Right ventricle myocardium superior (tissue), 1 donor: ENCODE measurements around the gene EYS. TPM values are rescaled to one million over a fixed set of nuclear protein-coding genes. Genes with fewer than 3 reads are reported as not detected.

ENCODE experiments used
- ATAC-seq: fragments of 200-7000 bp; cut with Tn5 transposase; one replicate; pipeline ENCODE4 v1.9.1; 2020; ENCODE audit warnings: mild to moderate bottlenecking; ENCODE audit not compliant: poor library complexity
- DNase-seq: peaks from one replicate; pipeline ENCODE4 v3.0.0-alpha.2; 2020
- intact Hi-C: fragments of 100-400 bp; cut with DNase I; formaldehyde crosslinking; loops from one replicate; pipeline ENCODE4 v1.11.2; 2022
- total RNA-seq: library from RNA; stranded (reverse); fragmentation: NEBNext Ultra II Directional; extraction: Animal tissue kit (Norgen Biotek cat#: 25700); gene quantifications from one replicate; pipeline ENCODE4 v1.2.1, GENCODE V29; 2021
- donor health status: DM: no; HTN: yes; CAD: no; lungs with severe emphysema.

EYS gene
- total RNA-seq, 1 donor from 2014 or later: not detected

GRCh38 chr6:64225503-64225902 lies 1481.5 kb downstream of the EYS start:
- intact Hi-C loops: no loop called here
- ATAC-seq (no peak), DNase-seq (no peak)

DNA sequence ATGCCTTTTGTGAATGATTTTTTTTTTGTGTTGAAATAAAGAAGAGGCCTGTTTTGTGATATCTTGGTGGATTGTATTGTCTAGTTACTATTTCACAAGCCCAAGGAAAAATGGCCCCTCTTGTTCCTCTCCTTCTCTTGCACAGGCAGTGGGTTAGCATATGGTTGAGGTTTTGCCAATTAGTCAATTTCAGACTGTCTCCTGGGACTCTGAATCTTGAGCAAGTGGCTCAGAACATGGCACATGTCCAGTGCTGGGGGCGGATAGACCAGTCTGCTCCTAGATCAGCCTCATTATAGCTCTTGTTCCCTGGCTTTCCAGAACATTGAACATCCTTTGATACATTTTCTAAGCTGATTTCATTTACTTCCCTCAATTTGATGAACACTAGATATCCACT lies 1482.2 kb downstream of the EYS start:
- DNase-seq (peak; percentile 58), ATAC-seq (peak; percentile 71)
- intact Hi-C loops: no loop called here

DNA sequence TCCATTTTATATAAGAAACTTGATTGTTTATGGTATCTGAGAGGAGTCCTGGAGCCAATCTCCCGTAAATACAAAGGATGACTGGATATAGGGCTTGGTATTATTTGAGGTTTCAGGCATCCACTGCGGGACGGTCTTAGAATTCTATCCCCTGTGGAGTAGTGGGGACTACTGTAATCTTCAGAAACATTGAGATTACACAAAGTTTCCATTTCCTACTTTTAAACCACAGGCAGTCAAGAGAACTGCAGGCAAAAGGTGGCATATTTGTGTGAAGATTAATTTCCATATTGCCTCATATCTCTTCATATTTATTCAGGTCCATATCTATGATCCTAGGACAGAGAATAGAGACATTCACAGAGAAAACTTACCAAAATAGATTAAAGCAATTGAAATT lies 1485.2 kb downstream of the EYS start:
- DNase-seq (no peak), ATAC-seq (no peak)
- intact Hi-C loops: no loop called here

GRCh38 chr6:64220801-64221200 lies 1486.2 kb downstream of the EYS start:
- DNase-seq: no peak

GRCh38 chr6:64217721-64218620 lies 1489.1 kb downstream of the EYS start:
- DNase-seq (no peak), ATAC-seq (no peak)
- intact Hi-C loops: no loop called here

More at GRCh38 chr6:64220801-64221200, 1486.2 kb downstream of the EYS start:
- intact Hi-C loops: no loop called here
- no peak for ATAC-seq

DNA sequence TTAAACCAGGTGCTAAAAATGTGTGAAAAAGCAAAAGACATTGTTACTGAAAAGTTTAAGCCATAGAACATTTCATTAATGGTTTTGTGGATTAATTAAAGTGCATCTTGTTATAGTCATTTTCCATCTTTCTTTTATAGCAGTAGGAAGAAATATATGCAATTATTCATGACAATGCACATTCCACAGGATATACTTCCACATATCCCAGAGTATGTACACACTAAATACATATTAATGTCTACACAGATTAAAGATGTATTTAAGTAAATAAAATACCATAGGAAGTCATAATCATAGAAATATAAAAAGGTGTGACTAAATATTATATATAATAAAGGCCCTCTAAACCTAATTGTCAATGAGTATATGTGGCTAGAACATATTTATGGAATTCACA lies 1492.7 kb downstream of the EYS start:
- intact Hi-C loops: no loop called here
- ATAC-seq: no peak
- no peak for DNase-seq

DNA sequence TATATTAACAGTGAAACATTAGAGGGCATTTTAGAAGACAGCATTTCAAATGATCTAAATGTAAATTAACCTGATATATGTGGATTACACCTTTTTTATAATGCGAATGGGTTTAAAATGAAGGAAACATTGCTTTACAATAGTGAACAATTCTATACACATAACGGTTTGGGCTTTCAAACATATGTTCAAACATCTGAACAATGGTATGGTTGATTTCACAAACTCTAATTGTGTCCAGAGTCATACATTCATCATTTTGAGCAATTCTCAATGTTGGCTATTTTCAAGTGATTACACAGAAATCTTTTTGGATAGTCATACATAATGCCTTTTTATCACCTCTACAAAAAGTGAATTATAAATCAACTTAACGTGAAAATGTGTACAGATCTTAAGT lies 1493.3 kb downstream of the EYS start:
- intact Hi-C loops: no loop called here
- DNase-seq (no peak), ATAC-seq (no peak)

GRCh38 chr6:64197246-64197645 lies 1509.8 kb downstream of the EYS start:
- DNase-seq (no peak), ATAC-seq (no peak)
- intact Hi-C loops: no loop called here

DNA sequence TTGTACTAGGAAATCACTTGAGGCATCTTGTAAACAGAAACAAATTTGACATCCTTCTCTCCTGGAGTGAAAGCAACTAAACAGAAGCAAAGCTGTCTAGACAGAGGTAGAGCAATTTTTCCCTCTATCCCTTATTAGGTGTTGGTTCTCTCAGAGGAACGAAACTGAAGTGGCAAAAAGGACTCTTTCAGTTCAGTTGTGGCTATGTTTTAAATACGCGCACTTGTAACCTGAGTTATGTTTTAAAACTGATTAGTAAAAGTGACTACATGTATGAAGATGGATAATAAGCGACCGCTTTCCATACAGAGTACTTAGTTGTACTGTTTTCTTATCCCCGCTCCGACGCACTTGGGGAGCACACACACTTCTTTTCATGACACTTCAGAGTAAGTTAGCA lies 1520.4 kb downstream of the EYS start:
- no peak for ATAC-seq
- intact Hi-C loops: no loop called here
- DNase-seq: no peak

GRCh38 chr6:64185621-64186020 lies 1521.4 kb downstream of the EYS start:
- DNase-seq (no peak), ATAC-seq (no peak)
- intact Hi-C loops: no loop called here

GRCh38 chr6:64175296-64175695 lies 1531.7 kb downstream of the EYS start:
- ATAC-seq: no peak
- intact Hi-C loops: no loop called here
- no peak for DNase-seq

DNA sequence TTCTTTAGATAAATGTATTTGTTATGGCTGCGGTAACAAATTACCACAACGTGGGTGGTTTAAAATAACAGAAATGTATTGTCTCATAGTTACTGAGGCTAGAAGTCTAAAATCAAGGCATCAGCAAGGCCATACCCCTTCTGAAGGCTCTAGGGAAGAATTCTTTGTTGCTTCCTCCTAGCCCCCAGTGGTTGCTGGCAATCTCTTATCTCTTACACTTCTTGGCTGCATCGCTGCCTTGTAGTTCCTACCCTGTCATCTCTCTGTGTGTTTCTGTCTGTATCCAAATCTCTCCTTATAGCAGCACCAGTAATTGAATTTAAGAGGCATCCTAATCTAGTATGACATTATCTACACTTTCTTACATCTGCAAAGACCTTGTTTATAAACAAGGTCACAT lies 1536.7 kb downstream of the EYS start:
- no peak for DNase-seq
- intact Hi-C loops: no loop called here
- no peak for ATAC-seq

DNA sequence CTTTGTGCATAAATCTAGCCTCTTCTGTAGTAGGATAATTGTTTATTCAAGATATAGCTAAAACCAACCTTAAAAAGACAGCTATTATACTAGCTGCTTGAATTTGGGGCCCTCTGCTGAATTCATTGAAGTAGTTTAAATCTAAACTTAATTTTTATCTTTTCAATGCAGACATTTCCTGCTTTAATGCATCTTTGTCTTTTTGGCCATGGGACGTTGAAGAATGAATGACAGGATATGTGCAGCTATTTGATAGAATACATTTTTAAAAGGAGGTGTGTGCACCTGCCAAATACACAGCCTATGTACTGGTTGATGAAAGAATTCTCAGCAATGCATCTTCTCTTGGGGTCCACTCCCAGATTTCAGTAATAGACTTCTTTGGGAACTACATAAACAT lies 1546.5 kb downstream of the EYS start:
- intact Hi-C loops: no loop called here
- DNase-seq (no peak), ATAC-seq (no peak)

- ATAC-seq: no peak
- DNase-seq: no peak
- intact Hi-C loops: no loop called here
These were observed 1552.0 kb downstream of the EYS start for GRCh38 chr6:64155063-64155462.

- ATAC-seq (no peak), DNase-seq (no peak)
- intact Hi-C loops: no loop called here
These were observed 1560.2 kb downstream of the EYS start for GRCh38 chr6:64146876-64147275.

DNA sequence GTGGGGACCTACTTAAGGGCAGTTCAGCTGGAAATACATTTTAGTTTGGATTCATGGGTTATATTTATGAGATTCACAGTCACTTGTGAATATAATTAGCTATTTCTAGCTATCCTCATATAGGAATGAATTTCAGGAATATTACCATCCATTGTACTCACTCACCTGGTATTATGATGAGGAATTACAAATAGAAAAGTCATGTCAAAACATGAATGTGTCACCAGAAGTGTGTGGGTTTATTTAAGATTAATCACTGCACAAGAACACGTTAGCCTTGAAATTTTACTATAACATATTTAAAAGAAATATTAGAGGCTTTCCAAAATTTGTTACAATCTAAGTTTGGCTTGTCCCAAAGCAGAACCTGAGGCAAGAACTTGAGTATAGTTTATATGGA lies 1560.9 kb downstream of the EYS start:
- ATAC-seq (no peak), DNase-seq (no peak)
- intact Hi-C loops: no loop called here

- intact Hi-C loops: no loop called here
- ATAC-seq: no peak
- no peak for DNase-seq
These were observed 1561.4 kb downstream of the EYS start for GRCh38 chr6:64145658-64146057.

- intact Hi-C loops: no loop called here
- DNase-seq (no peak), ATAC-seq (no peak)
These were observed 1563.9 kb downstream of the EYS start for GRCh38 chr6:64143101-64143500.

- intact Hi-C loops: no loop called here
- no peak for DNase-seq
- no peak for ATAC-seq
These were observed 1565.3 kb downstream of the EYS start for GRCh38 chr6:64141680-64142079.

GRCh38 chr6:64128301-64129024 lies 1578.6 kb downstream of the EYS start:
- no peak for DNase-seq
- ATAC-seq: no peak
- intact Hi-C loops: no loop called here
